HepG2 (cell line): ENCODE data around the gene PTCRA. TPM values are rescaled to one million over a fixed set of nuclear protein-coding genes. Genes with fewer than 3 reads are reported as not detected.

Source experiments
- ETS1 ChIP-seq: sonication (generic); formaldehyde crosslinking; IDR thresholded peaks from 2 replicates; pipeline ENCODE4 v1.4.0; 2020; ENCODE audit warnings: missing genetic modification reagents
- GABPA ChIP-seq, 2 experiments: IDR thresholded peaks; 2 replicates each; pipeline ENCODE4 v1.6.1; 2011 to 2016; ENCODE audit warnings: low read depth in 2 of 2, low read length in 1 of 2, missing biosample characterization in 1 of 2, missing genetic modification characterization in 1 of 2
- HOXA7 ChIP-seq: sonication (generic); formaldehyde crosslinking; IDR thresholded peaks from 2 replicates; pipeline ENCODE4 v1.8.1; 2022; ENCODE audit warnings: mild to moderate bottlenecking, missing genetic modification reagents, moderate library complexity
- LCORL ChIP-seq, 2 experiments: fragments of 450-650 bp in 1 of 2; sonication (generic) in 1 of 2; formaldehyde crosslinking in 1 of 2; IDR thresholded peaks; 2 replicates each; pipeline versions ENCODE4 v1.5.0 to v1.6.1; 2017 to 2020; ENCODE audit warnings: antibody characterized with exemption in 1 of 2, missing genetic modification reagents in 1 of 2
- LRRFIP1 ChIP-seq: sonication (generic); formaldehyde crosslinking; conservative IDR thresholded peaks from 2 replicates; pipeline ENCODE4 v1.4.0; 2020; ENCODE audit warnings: missing genetic modification reagents
- NFE2L2 ChIP-seq: fragments of 150-350 bp; IDR thresholded peaks from 2 replicates; pipeline ENCODE4 v1.6.1; 2014; ENCODE audit warnings: low read length
- NFKB2 ChIP-seq: sonication (generic); formaldehyde crosslinking; IDR thresholded peaks from 2 replicates; pipeline ENCODE4 v1.4.0; 2020; ENCODE audit warnings: missing genetic modification reagents, borderline replicate concordance
- NONO ChIP-seq, 2 experiments: fragments of 450-650 bp in 1 of 2; sonication (generic) in 1 of 2; formaldehyde crosslinking in 1 of 2; IDR thresholded peaks in 1 of 2; conservative IDR thresholded peaks in 1 of 2; 2 replicates each; pipeline versions ENCODE4 v1.6.1 to v1.8.0; 2017 to 2022; ENCODE audit warnings: mild to moderate bottlenecking in 1 of 2, missing genetic modification reagents in 1 of 2, moderate library complexity in 1 of 2
- PRMT3 ChIP-seq: sonication (generic); formaldehyde crosslinking; IDR thresholded peaks from 2 replicates; pipeline ENCODE4 v1.8.1; 2022; ENCODE audit warnings: low read depth, mild to moderate bottlenecking, moderate library complexity, missing genetic modification reagents, borderline replicate concordance
- REL ChIP-seq: sonication (generic); formaldehyde crosslinking; conservative IDR thresholded peaks from 2 replicates; pipeline ENCODE4 v1.8.0; 2022; ENCODE audit warnings: mild to moderate bottlenecking, missing genetic modification reagents, moderate library complexity
- REXO4 ChIP-seq: sonication (generic); formaldehyde crosslinking; IDR thresholded peaks from 2 replicates; pipeline ENCODE4 v1.8.0; 2022; ENCODE audit warnings: missing genetic modification reagents, mild to moderate bottlenecking, borderline replicate concordance
- RNF2 ChIP-seq: fragments of 450-650 bp; conservative IDR thresholded peaks from 2 replicates; pipeline ENCODE4 v1.6.1; 2016; ENCODE audit warnings: low read depth
- ZBTB49 ChIP-seq: sonication (generic); formaldehyde crosslinking; IDR thresholded peaks from 2 replicates; pipeline ENCODE4 v1.4.0; 2020; ENCODE audit warnings: missing genetic modification reagents, borderline replicate concordance
- ZC3H4 ChIP-seq: sonication (generic); formaldehyde crosslinking; IDR thresholded peaks from 2 replicates; pipeline ENCODE4 v1.4.0; 2020; ENCODE audit warnings: missing genetic modification reagents, borderline replicate concordance
- ZFP36L2 ChIP-seq: sonication (generic); formaldehyde crosslinking; IDR thresholded peaks from 2 replicates; pipeline ENCODE4 v1.4.0; 2020; ENCODE audit warnings: missing genetic modification reagents
- ZKSCAN8 ChIP-seq: IDR thresholded peaks from 2 replicates; pipeline ENCODE4 v1.6.1; 2016; ENCODE audit warnings: borderline replicate concordance, missing genetic modification reagents, missing compliant biosample characterization
- ZNF230 ChIP-seq: sonication (generic); formaldehyde crosslinking; IDR thresholded peaks from 2 replicates; pipeline ENCODE4 v1.4.0; 2020; ENCODE audit warnings: mild to moderate bottlenecking, missing genetic modification reagents
- ZNF256 ChIP-seq: sonication (generic); formaldehyde crosslinking; conservative IDR thresholded peaks from 2 replicates; pipeline ENCODE4 v1.4.0; 2020; ENCODE audit warnings: missing genetic modification reagents
- ZNF343 ChIP-seq: sonication (generic); formaldehyde crosslinking; IDR thresholded peaks from 2 replicates; pipeline ENCODE4 v1.4.0; 2020; ENCODE audit warnings: mild to moderate bottlenecking, missing genetic modification reagents
- ZNF430 ChIP-seq: sonication (generic); formaldehyde crosslinking; IDR thresholded peaks from 2 replicates; pipeline ENCODE4 v1.9.0; 2021; ENCODE audit warnings: mild to moderate bottlenecking, missing genetic modification reagents
- polyA plus RNA-seq, 8 experiments: library from polyadenylated mRNA; depleted of rRNA in 3 of 8; stranded (reverse) in 7 of 8; unstranded in 1 of 8; fragments of >200 nt; fragmentation: Illumina TruSeq in 4 of 8; extraction: Trizol in 4 of 8; gene quantifications; 2 replicates each; pipeline versions ENCODE4 v1.2.1 to v1.2.3, GENCODE V29; 2011 to 2016; ENCODE audit warnings: low read depth in 4 of 8, missing spikeins in 1 of 8, mixed read lengths in 1 of 8; ENCODE audit not compliant: insufficient read depth in 1 of 8
- total RNA-seq, 5 experiments: library from RNA; depleted of rRNA; stranded (reverse); fragments of >200 nt; fragmentation: Illumina TruSeq; extraction: Trizol; gene quantifications; 2 replicates each; pipeline ENCODE4 v1.2.3, GENCODE V29; 2016; ENCODE audit warnings: low read depth in 1 of 5
- TF ChIP-seq, protein P1 (sequence below): sonication (generic); formaldehyde crosslinking; IDR thresholded peaks from 2 replicates; pipeline ENCODE4 v1.4.0; 2020; ENCODE audit warnings: missing genetic modification reagents

Gene PTCRA
- total and polyA plus RNA-seq, 2 of the 13 experiments (the other 11 are each of a cell fraction or from before 2014, with no cell fraction given) = not detected

- TF ChIP-seq GABPA (IDR thresholded peaks at IDR 0.05; ENCODE audit: low read depth, low read length) (no peak), GABPA (CRISPR knock-in tag; IDR thresholded peaks at IDR 0.05; ENCODE audit: low read depth) (no peak), ZNF343 (CRISPR knock-in tag) (no peak), NFKB2 (CRISPR knock-in tag) (peak; percentile 86; the same call in 1 of the 2 replicates), NFE2L2 (no peak), ZC3H4 (CRISPR knock-in tag) (no peak), LRRFIP1 (CRISPR knock-in tag) (no peak), ZFP36L2 (CRISPR knock-in tag) (no peak), ZNF256 (no peak), REL (CRISPR knock-in tag) (0 out of 2 replicates have a peak, but pooled peaks have one; percentile 60), REXO4 (CRISPR knock-in tag) (no peak), LCORL (IDR thresholded peaks at IDR 0.05) (no peak), LCORL (CRISPR knock-in tag; IDR thresholded peaks at IDR 0.05) (peak; percentile 89), ZNF430 (CRISPR knock-in tag) (peak; percentile 84; the same call in 1 of the 2 replicates), RNF2 (0 out of 2 replicates have a peak, but pooled peaks have one; percentile 48), NONO (IDR thresholded peaks at IDR 0.05) (no peak), NONO (CRISPR knock-in tag; conservative IDR thresholded peaks at IDR 0.05) (peak; percentile 86), ZKSCAN8 (CRISPR knock-in tag) (no peak), ZNF230 (CRISPR knock-in tag) (peak; percentile 70; the same call in 1 of the 2 replicates), ZBTB49 (no peak), PRMT3 (CRISPR knock-in tag) (no peak), ETS1 (CRISPR knock-in tag) (no peak), HOXA7 (CRISPR knock-in tag) (peak; percentile 68; the same call in 1 of the 2 replicates)
- TF ChIP-seq, protein P1, sequence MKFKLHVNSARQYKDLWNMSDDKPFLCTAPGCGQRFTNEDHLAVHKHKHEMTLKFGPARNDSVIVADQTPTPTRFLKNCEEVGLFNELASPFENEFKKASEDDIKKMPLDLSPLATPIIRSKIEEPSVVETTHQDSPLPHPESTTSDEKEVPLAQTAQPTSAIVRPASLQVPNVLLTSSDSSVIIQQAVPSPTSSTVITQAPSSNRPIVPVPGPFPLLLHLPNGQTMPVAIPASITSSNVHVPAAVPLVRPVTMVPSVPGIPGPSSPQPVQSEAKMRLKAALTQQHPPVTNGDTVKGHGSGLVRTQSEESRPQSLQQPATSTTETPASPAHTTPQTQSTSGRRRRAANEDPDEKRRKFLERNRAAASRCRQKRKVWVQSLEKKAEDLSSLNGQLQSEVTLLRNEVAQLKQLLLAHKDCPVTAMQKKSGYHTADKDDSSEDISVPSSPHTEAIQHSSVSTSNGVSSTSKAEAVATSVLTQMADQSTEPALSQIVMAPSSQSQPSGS (CRISPR knock-in tag) = peak; percentile 29; the same call in 1 of the 2 replicates
Measured at GRCh38 chr6:42960243-42961019, 44.6 kb downstream of the PTCRA start, which contains the start of gene GNMT (continued).
